HepG2 (cell line): ENCODE results near the gene SLC6A5.

Experiments used
- CTCF ChIP-seq: sonication (generic); formaldehyde crosslinking; IDR thresholded peaks from 2 replicates; pipeline ENCODE4 v1.5.0; 2020; ENCODE audit warnings: mild to moderate bottlenecking, missing genetic modification reagents, moderate library complexity
- FOXJ3 ChIP-seq: sonication (generic); formaldehyde crosslinking; IDR thresholded peaks from 2 replicates; pipeline ENCODE4 v1.4.0; 2020; ENCODE audit warnings: missing genetic modification reagents, mild to moderate bottlenecking, borderline replicate concordance
- HDAC1 ChIP-seq: sonication (generic); formaldehyde crosslinking; IDR thresholded peaks from 2 replicates; pipeline ENCODE4 v1.5.1; 2020; ENCODE audit warnings: mild to moderate bottlenecking, missing genetic modification reagents
- REXO4 ChIP-seq: sonication (generic); formaldehyde crosslinking; IDR thresholded peaks from 2 replicates; pipeline ENCODE4 v1.8.0; 2022; ENCODE audit warnings: missing genetic modification reagents, mild to moderate bottlenecking, borderline replicate concordance
- ZNF781 ChIP-seq: sonication (generic); formaldehyde crosslinking; IDR thresholded peaks from 2 replicates; pipeline ENCODE4 v1.5.1; 2020; ENCODE audit warnings: borderline replicate concordance, mild to moderate bottlenecking, missing genetic modification reagents; ENCODE audit errors: not compliant biosample characterization

DNA sequence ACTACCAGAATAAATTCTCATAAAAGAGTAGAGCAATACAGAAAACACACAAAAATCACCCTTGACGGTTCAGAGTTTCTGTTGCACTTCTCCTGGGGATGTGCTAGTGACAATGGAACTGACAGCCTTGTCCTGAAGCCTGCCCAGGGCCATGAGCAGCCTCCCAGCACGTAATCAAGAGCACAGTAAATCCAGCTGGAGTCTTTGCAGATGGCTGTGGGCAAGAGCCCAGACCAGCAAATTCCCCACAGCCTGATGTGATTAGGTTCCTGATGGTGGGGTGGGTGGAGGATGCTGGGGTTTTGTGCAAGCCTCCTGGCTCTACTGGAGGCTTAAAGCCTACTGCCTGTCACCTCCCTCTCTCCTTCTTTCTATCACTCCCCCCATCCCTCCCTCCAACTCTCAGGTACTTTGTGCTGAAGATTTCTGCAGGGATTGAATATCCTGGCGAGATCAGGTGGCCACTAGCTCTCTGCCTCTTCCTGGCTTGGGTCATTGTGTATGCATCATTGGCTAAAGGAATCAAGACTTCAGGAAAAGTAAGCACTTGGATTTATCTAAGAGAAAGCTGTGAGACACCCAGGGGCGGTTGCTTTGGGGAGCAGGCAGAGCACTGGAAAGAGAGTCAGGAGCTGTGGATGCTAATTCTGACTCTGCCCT lies 18.1 kb downstream of the SLC6A5 start:
- no peak for TF ChIP-seq ZNF781 (CRISPR knock-in tag)
- no peak for TF ChIP-seq CTCF (CRISPR knock-in tag)
- TF ChIP-seq REXO4 = no peak
- no peak for TF ChIP-seq HDAC1 (CRISPR knock-in tag)
- TF ChIP-seq FOXJ3 (CRISPR knock-in tag) = no peak
